GM12891 (cell line): ENCODE measurements around the gene RASSF1.

Source experiments
- POLR2A ChIP-seq: IDR thresholded peaks from 2 replicates; pipeline ENCODE4 v1.6.1; 2011; ENCODE audit warnings: low read depth, low read length, control low read depth
- POLR2AphosphoS5 ChIP-seq: IDR thresholded peaks from 2 replicates; pipeline ENCODE4 v1.6.1; 2011; ENCODE audit warnings: low read depth, low read length, control low read depth
- SPI1 ChIP-seq: IDR thresholded peaks from 2 replicates; pipeline ENCODE4 v1.6.1; 2011; ENCODE audit warnings: low read depth, low read length, control low read depth
- TAF1 ChIP-seq: IDR thresholded peaks from 2 replicates; pipeline ENCODE4 v1.6.1; 2011; ENCODE audit warnings: low read depth, low read length, control low read depth

DNA sequence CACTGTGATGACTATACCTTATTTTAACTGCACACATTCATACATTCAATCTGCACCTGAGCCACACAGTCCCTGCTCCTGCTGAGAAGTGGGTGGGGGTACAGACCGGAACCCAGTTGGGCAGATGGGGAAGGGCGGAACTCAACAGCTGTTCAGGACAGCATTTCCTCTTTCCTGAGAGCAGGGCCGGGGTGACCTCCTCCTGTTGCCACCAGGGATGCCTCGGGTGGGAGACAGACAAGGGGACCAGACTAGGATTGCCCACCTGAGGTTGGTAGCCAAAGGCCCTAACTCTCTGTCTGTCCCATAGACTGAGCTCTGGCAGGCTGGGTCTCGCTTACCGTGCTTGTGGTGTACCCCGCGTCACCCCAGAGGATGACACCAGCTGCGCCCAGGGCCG lies 22.0 kb downstream of the RASSF1 start:
- TF ChIP-seq TAF1 (no peak), POLR2A (no peak), POLR2AphosphoS5 (no peak), SPI1 (no peak)
